CD4-positive, alpha-beta memory T cell (primary cell): ENCODE results near the gene BPGM. TPM values are rescaled to one million over a fixed set of nuclear protein-coding genes. Genes with fewer than 3 reads are reported as not detected.

ENCODE experiments used
- CTCF ChIA-PET: fragments of 350-600 bp; sonication (Branson Sonifier 250); formaldehyde crosslinking; loops from one replicate; lab custom pipeline; 2021; ENCODE audit warnings: inconsistent platforms; ENCODE audit not compliant: partially characterized antibody; lab: Charles Lee
- POLR2A ChIA-PET: fragments of 350-600 bp; sonication (Branson Sonifier 250); formaldehyde crosslinking; loops from one replicate; lab custom pipeline; 2021; ENCODE audit not compliant: partially characterized antibody; lab: Charles Lee
- DNase-seq, 5 donors: peaks; one replicate each; pipeline versions ENCODE4 v3.0.0 to v3.0.0-alpha.2; 2020 to 2022; ENCODE audit warnings: mixed read lengths in 1 of 5
- H3K27ac ChIP-seq: one replicate; pipeline ENCODE4 v1.7.0; 2013; ENCODE audit warnings: low read depth, low read length
- H3K27me3 ChIP-seq: 2 replicates; pipeline ENCODE4 v1.7.0; 2013; ENCODE audit warnings: mild to moderate bottlenecking, low read length, moderate library complexity; ENCODE audit not compliant: insufficient read depth
- H3K36me3 ChIP-seq: 2 replicates; pipeline ENCODE4 v1.7.0; 2013; ENCODE audit warnings: mild to moderate bottlenecking, low read length, moderate library complexity; ENCODE audit not compliant: insufficient read depth
- H3K4me1 ChIP-seq: 2 replicates; pipeline ENCODE4 v1.7.0; 2013; ENCODE audit warnings: mild to moderate bottlenecking, low read length, moderate library complexity; ENCODE audit not compliant: insufficient read depth
- H3K4me3 ChIP-seq, 2 donors: one replicate each; pipeline ENCODE4 v1.7.0; 2013; ENCODE audit warnings: low read length in 2 of 2, mild to moderate bottlenecking in 1 of 2
- H3K9me3 ChIP-seq, 2 donors: one replicate each; pipeline ENCODE4 v1.7.0; 2013; ENCODE audit warnings: low read length in 2 of 2, control low read depth in 1 of 2; ENCODE audit not compliant: control insufficient read depth in 1 of 2
- H3K27ac Mint-ChIP-seq, 7 donors: one replicate each; pipeline ENCODE4 v1.8.0; 2020 to 2021; ENCODE audit warnings: mixed read lengths in 7 of 7, mild to moderate bottlenecking in 6 of 7, inconsistent platforms in 3 of 7, moderate library complexity in 3 of 7
- H3K27me3 Mint-ChIP-seq, 2 donors: one replicate each; pipeline ENCODE4 v1.8.0; 2020 to 2021; ENCODE audit warnings: mixed read lengths in 2 of 2
- H3K36me3 Mint-ChIP-seq, 2 donors: one replicate each; pipeline ENCODE4 v1.8.0; 2020 to 2021; ENCODE audit warnings: mixed read lengths in 2 of 2, inconsistent platforms in 1 of 2, mild to moderate bottlenecking in 1 of 2
- H3K4me1 Mint-ChIP-seq, 4 donors: one replicate each; pipeline ENCODE4 v1.8.0; 2020 to 2021; ENCODE audit warnings: mixed read lengths in 4 of 4, mild to moderate bottlenecking in 1 of 4
- H3K4me3 Mint-ChIP-seq, 8 donors: one replicate each; pipeline ENCODE4 v1.8.0; 2020 to 2021; ENCODE audit warnings: mixed read lengths in 8 of 8, mild to moderate bottlenecking in 7 of 8, moderate library complexity in 6 of 8, inconsistent platforms in 3 of 8
- H3K9me3 Mint-ChIP-seq, 8 donors: one replicate each; pipeline ENCODE4 v1.8.0; 2020 to 2021; ENCODE audit warnings: mixed read lengths in 8 of 8, mild to moderate bottlenecking in 5 of 8, inconsistent platforms in 3 of 8, moderate library complexity in 1 of 8
- intact Hi-C: fragments of 100-400 bp; cut with micrococcal nuclease; formaldehyde crosslinking; loops from one replicate; pipeline ENCODE4 v1.15.1; 2023
- polyA plus RNA-seq, 2 donors: library from polyadenylated mRNA; unstranded; fragments of 300-500 nt; fragmentation: Illumina TruSeq; gene quantifications; one replicate each; pipeline ENCODE4 v1.2.3, GENCODE V29; 2021
- total RNA-seq, 2 experiments: library from RNA; stranded (reverse); gene quantifications; one replicate each; pipeline ENCODE4 v1.2.3, GENCODE V29; 2021

The BPGM gene
- total and polyA plus RNA-seq, 4 experiments from 2014 or later, result 13.7 to 27.8 (median 18.4) TPM

GRCh38 chr7:134648456-134648855 is 1.8 kb downstream of the BPGM start:
- Histone ChIP-seq H3K4me3 (no peak overlapping the region), H3K27me3 (no peaks in the 10 kb centered on the region), H3K36me3 (no peaks in the 10 kb centered on the region), H3K27ac (no peak overlapping the region), H3K4me1 (peaks cover 32% of the 10 kb centered on the region), H3K9me3 (no peaks in the 10 kb centered on the region)
- Mint-ChIP-seq H3K4me1 (peaks cover 21 to 27% (median 24%) of the 10 kb centered on the region in 4 donors), H3K36me3 (peaks cover 3 to 8% of the 10 kb centered on the region in 2 donors), H3K9me3 (no peaks in the 10 kb centered on the region), H3K27me3 (no peaks in the 10 kb centered on the region), H3K4me3 (peak overlapping the region in 1 of 8 donors; percentile 77), H3K27ac (peak overlapping the region in 3 of 7 donors; percentile 38 to 95 (median 82))
- intact Hi-C loops, result loop anchor here (5.0 to 10.0 kb wide), 5 partner anchors 104 to 1329 kb away; partner anchors contain the start of genes MTPN, SLC35B4 and TMEM140
- ChIA-PET CTCF (interaction anchor here (1.0 to 5.7 kb wide), 10 partner anchors 10 to 216 kb away, joined by 3 to 51 read pairs (median 4); no protein-coding TSS in a partner anchor), POLR2A (interaction anchor here (1.2 to 8.0 kb wide), 4 partner anchors 21 to 63 kb away, joined by 4 to 119 read pairs (median 4); no protein-coding TSS in a partner anchor)
- no peak for DNase-seq

GRCh38 chr7:134649226-134649775 is 2.6 kb downstream of the BPGM start:
- H3K4me1 ChIP-seq, result peaks cover 32% of the 10 kb centered on the region
- intact Hi-C loops, result loop anchor here (5.0 to 10.0 kb wide), 5 partner anchors 103 to 1328 kb away; partner anchors contain the start of genes MTPN, SLC35B4 and TMEM140
- no peaks in the 10 kb centered on the region for H3K9me3 ChIP-seq
- Mint-ChIP-seq H3K27ac (peak overlapping the region in 2 of 7 donors; percentile 19 to 44), H3K9me3 (no peaks in the 10 kb centered on the region), H3K27me3 (no peaks in the 10 kb centered on the region), H3K36me3 (peaks cover 3 to 8% of the 10 kb centered on the region in 2 donors), H3K4me1 (peaks cover 27 to 31% (median 29%) of the 10 kb centered on the region in 4 donors), H3K4me3 (peak overlapping the region in 5 of 8 donors; percentile 18 to 60 (median 39))
- ChIA-PET POLR2A (interaction anchor here (1.1 to 8.0 kb wide), 3 partner anchors 15 to 62 kb away, joined by 3 to 119 read pairs (median 4); no protein-coding TSS in a partner anchor), CTCF (interaction anchor here (1.0 to 1.9 kb wide), 3 partner anchors 9 to 217 kb away, joined by 3 to 4 read pairs (median 4); no protein-coding TSS in a partner anchor)
- no peak overlapping the region for H3K4me3 ChIP-seq
- H3K27ac ChIP-seq, result no peak overlapping the region
- no peak for DNase-seq
- H3K36me3 ChIP-seq, result no peaks in the 10 kb centered on the region
- no peaks in the 10 kb centered on the region for H3K27me3 ChIP-seq

- Histone ChIP-seq H3K9me3 (no peaks in the 10 kb centered on the region), H3K4me1 (peaks cover 17% of the 10 kb centered on the region), H3K27me3 (no peaks in the 10 kb centered on the region), H3K27ac (no peak overlapping the region), H3K4me3 (no peak overlapping the region), H3K36me3 (no peaks in the 10 kb centered on the region)
- ChIA-PET CTCF (interaction anchor here (0.5 kb wide), 1 partner anchor 493 kb away, joined by 4 read pairs; no protein-coding TSS in a partner anchor), POLR2A (no interaction called here)
- Mint-ChIP-seq H3K4me1 (peaks cover 25 to 49% (median 34%) of the 10 kb centered on the region in 4 donors), H3K9me3 (no peaks in the 10 kb centered on the region), H3K27me3 (no peaks in the 10 kb centered on the region), H3K27ac (no peak overlapping the region), H3K4me3 (no peak overlapping the region), H3K36me3 (peaks cover 16 to 30% of the 10 kb centered on the region in 2 donors)
- no peak for DNase-seq
- intact Hi-C loops, result no loop called here
Observed at GRCh38 chr7:134651991-134652390, 5.3 kb downstream of the BPGM start.

GRCh38 chr7:134654104-134654775 is 7.6 kb downstream of the BPGM start:
- Mint-ChIP-seq H3K4me1 (peaks cover 26 to 55% (median 40%) of the 10 kb centered on the region in 4 donors), H3K27ac (peak overlapping the region in 1 of 7 donors; percentile 47), H3K4me3 (no peak overlapping the region), H3K27me3 (no peaks in the 10 kb centered on the region), H3K9me3 (no peaks in the 10 kb centered on the region), H3K36me3 (peaks cover 26 to 32% of the 10 kb centered on the region in 2 donors)
- Histone ChIP-seq H3K27ac (no peak overlapping the region), H3K4me1 (peaks cover 4% of the 10 kb centered on the region), H3K27me3 (no peaks in the 10 kb centered on the region), H3K9me3 (no peaks in the 10 kb centered on the region), H3K4me3 (no peak overlapping the region), H3K36me3 (no peaks in the 10 kb centered on the region)
- intact Hi-C loops, result no loop called here
- ChIA-PET CTCF (interaction anchor here (0.6 kb wide), 1 partner anchor 38 kb away, joined by 3 read pairs; no protein-coding TSS in a partner anchor), POLR2A (no interaction called here)
- DNase-seq, result no peak

DNA sequence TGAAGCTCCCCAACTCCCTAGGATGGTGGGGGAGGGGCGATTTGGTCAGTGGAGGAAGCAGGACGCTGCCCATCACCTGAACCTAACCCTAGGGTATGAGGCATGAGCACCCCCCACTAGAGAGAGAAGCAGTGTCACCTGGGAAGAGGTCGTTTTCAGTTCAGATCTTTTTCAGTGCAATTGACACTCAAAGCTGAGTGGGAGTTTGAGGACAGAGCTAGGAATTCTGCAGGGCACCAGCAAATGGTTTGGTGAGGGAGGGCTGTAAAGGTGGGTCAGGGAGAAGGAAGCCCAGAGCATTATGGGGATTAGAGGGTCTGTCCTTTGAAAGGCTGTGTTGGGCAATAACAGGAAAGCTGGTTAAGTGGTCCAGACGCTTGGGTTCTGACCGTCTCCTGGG is 10.9 kb downstream of the BPGM start:
- CTCF ChIA-PET, result interaction anchor here (0.9 to 1.6 kb wide), 4 partner anchors 9 to 93 kb away, joined by 3 to 9 read pairs (median 4); partner anchors contain the start of gene BPGM

GRCh38 chr7:134660242-134660785 is 13.7 kb downstream of the BPGM start:
- POLR2A ChIA-PET, result interaction anchor here (0.9 to 2.2 kb wide), 3 partner anchors 10 to 39 kb away, joined by 3 to 16 read pairs (median 4); partner anchors contain the start of gene BPGM
- H3K9me3 Mint-ChIP-seq, result peaks cover 0 to 6% (median 0%) of the 10 kb centered on the region in 8 donors
- H3K36me3 ChIP-seq, result no peaks in the 10 kb centered on the region
- peaks cover 57 to 61% of the 10 kb centered on the region in 2 donors for H3K36me3 Mint-ChIP-seq
- CTCF ChIA-PET, result interaction anchor here (2.3 kb wide), 1 partner anchor 13 kb away, joined by 7 read pairs; no protein-coding TSS in a partner anchor
- H3K27ac ChIP-seq, result no peak overlapping the region
- no peaks in the 10 kb centered on the region for H3K9me3 ChIP-seq
- H3K27me3 Mint-ChIP-seq, result no peaks in the 10 kb centered on the region
- no peak for DNase-seq
- H3K27me3 ChIP-seq, result no peaks in the 10 kb centered on the region
- no peak overlapping the region for H3K4me3 ChIP-seq
- H3K4me1 Mint-ChIP-seq, result peaks cover 17 to 27% (median 20%) of the 10 kb centered on the region in 4 donors
- no peak overlapping the region for H3K4me3 Mint-ChIP-seq
- peak overlapping the region in 1 of 7 donors; percentile 63 for H3K27ac Mint-ChIP-seq
- intact Hi-C loops, result no loop called here
- H3K4me1 ChIP-seq, result no peaks in the 10 kb centered on the region

More for the DNA sequence above, 10.9 kb downstream of the BPGM start:
- POLR2A ChIA-PET, result interaction anchor here (2.3 to 2.5 kb wide), 2 partner anchors 11 to 12 kb away, joined by 10 to 26 read pairs; partner anchors contain the start of gene BPGM
- Mint-ChIP-seq H3K4me1 (peaks cover 16 to 43% (median 31%) of the 10 kb centered on the region in 4 donors), H3K36me3 (peaks cover 46 to 52% of the 10 kb centered on the region in 2 donors), H3K4me3 (no peak overlapping the region), H3K9me3 (no peaks in the 10 kb centered on the region), H3K27me3 (no peaks in the 10 kb centered on the region), H3K27ac (peak overlapping the region in 4 of 7 donors; percentile 15 to 67 (median 48))
- DNase-seq, result no peak
- no peaks in the 10 kb centered on the region for H3K4me1 ChIP-seq
- H3K36me3 ChIP-seq, result no peaks in the 10 kb centered on the region
- H3K9me3 ChIP-seq, result no peaks in the 10 kb centered on the region
- no peak overlapping the region for H3K4me3 ChIP-seq
- intact Hi-C loops, result no loop called here
- no peaks in the 10 kb centered on the region for H3K27me3 ChIP-seq
- H3K27ac ChIP-seq, result no peak overlapping the region
